Measurements from ENCODE around the gene TRIM33. TPM values are rescaled to one million over a fixed set of nuclear protein-coding genes. Genes with fewer than 3 reads are reported as not detected.

TRIM33 gene
- total and polyA plus RNA-seq, 2 of the 8 experiments (the other 6 are each of a cell fraction or from before 2014, with no cell fraction given): 17.1 to 52.3 TPM

- no peak overlapping the region for H3K4me2 ChIP-seq (ENCODE audit: insufficient read depth in 1 of 2, low read depth in 2 of 2, low read length in 2 of 2)
- H3K79me2 ChIP-seq (ENCODE audit: control insufficient read depth in 1 of 2, insufficient read depth in 2 of 2, low read length in 2 of 2): peaks cover 25 to 98% of the 10 kb centered on the region in 2 experiments
- H3K9me3 ChIP-seq (ENCODE audit: insufficient read depth in 2 of 2, low read depth in 1 of 2, low read length in 1 of 2): no peaks in the 10 kb centered on the region
- H3K18ac ChIP-seq (ENCODE audit: extremely low read depth, low read length): no peak overlapping the region
- DNase-seq (ENCODE audit: low read depth in 1 of 2, low spot score in 2 of 2): no peak
- no peak overlapping the region for H2AFZ ChIP-seq (ENCODE audit: low read length)
- no peak overlapping the region for H2BK15ac ChIP-seq (ENCODE audit: low read length)
- H4K8ac ChIP-seq (ENCODE audit: extremely low read depth, insufficient read depth, low read length): no peak overlapping the region
- H4K20me1 ChIP-seq (replicated peaks in 1 of 2; ENCODE audit: control insufficient read depth in 1 of 2, insufficient read depth in 2 of 2, low read length in 2 of 2): peaks cover 20 to 22% of the 10 kb centered on the region in 2 experiments
- no peak overlapping the region for H2BK120ac ChIP-seq (replicated peaks; ENCODE audit: low read depth, low read length)
- no peak overlapping the region for H4K91ac ChIP-seq (replicated peaks; ENCODE audit: insufficient read length, low read length)
- H3K23ac ChIP-seq (ENCODE audit: insufficient read length): no peak overlapping the region
- H3K9ac ChIP-seq (replicated peaks in 1 of 4; ENCODE audit: extremely low read depth in 1 of 4, low read depth in 3 of 4, low read length in 3 of 4): no peak overlapping the region
- POLR2A ChIA-PET (ENCODE audit: partially characterized antibody): no interaction called here
- H2BK5ac ChIP-seq (ENCODE audit: low read depth, low read length): no peak overlapping the region
- no peak overlapping the region for H3K4ac ChIP-seq (replicated peaks; ENCODE audit: insufficient read length, low read depth, low read length)
- no peak overlapping the region for H3K4me3 ChIP-seq (ENCODE audit: extremely low read depth in 1 of 4, insufficient read depth in 2 of 4, low read depth in 3 of 4, low read length in 4 of 4)
- H2BK12ac ChIP-seq (ENCODE audit: low read depth, low read length): no peak overlapping the region
- H2BK20ac ChIP-seq (ENCODE audit: low read length): no peak overlapping the region
- H2AK5ac ChIP-seq (ENCODE audit: low read depth, low read length): no peak overlapping the region
- H3K14ac ChIP-seq (ENCODE audit: insufficient read length): no peak overlapping the region
- no peak overlapping the region for H4K5ac ChIP-seq (ENCODE audit: insufficient read length, low read depth, low read length)
- peaks cover 6% of the 10 kb centered on the region for H3K79me1 ChIP-seq (ENCODE audit: low read depth, low read length)
- no peak for FAIRE-seq
- no peak overlapping the region for H3K27ac ChIP-seq (ENCODE audit: low read depth, low read length)
- H3K36me3 ChIP-seq (ENCODE audit: control insufficient read depth in 2 of 4, insufficient read depth in 4 of 4, low read length in 3 of 4): peaks cover 0 to 11% (median 4%) of the 10 kb centered on the region in 4 experiments; a peak in 5 of 8 replicates
- no peaks in the 10 kb centered on the region for H3K27me3 ChIP-seq (replicated peaks in 1 of 4; ENCODE audit: control insufficient read depth in 3 of 4, extremely low read depth in 1 of 4, insufficient read depth in 3 of 4, low read length in 3 of 4)
- H3K4me1 ChIP-seq (replicated peaks in 1 of 4; ENCODE audit: control insufficient read depth in 3 of 4, insufficient read depth in 4 of 4, low read length in 3 of 4): peaks cover 0 to 3% (median under 1%) of the 10 kb centered on the region in 4 experiments; a peak in 3 of 7 replicates
- WGBS, 2 experiments (ENCODE audit: extremely low coverage in 1 of 2, insufficient coverage in 1 of 2, insufficient read length in 1 of 2, insufficient replicate concordance in 2 of 2, low coverage in 1 of 2, low lambda C conversion rate in 2 of 2, missing lambda C conversion rate in 1 of 2): 97% methylated on average over 7 of the region's 7 CpGs; no CpG with 5 or more reads in 1 of the 2 experiments
- no peak overlapping the region for H3K56ac ChIP-seq (replicated peaks; ENCODE audit: insufficient read length, low read depth, low read length)
- H3K23me2 ChIP-seq (ENCODE audit: low read depth, low read length): peaks cover 2% of the 10 kb centered on the region; the same call in 1 of the 2 replicates
- CTCF ChIA-PET (ENCODE audit: partially characterized antibody): no interaction called here
- TF ChIP-seq RBBP5 (IDR thresholded peaks at IDR 0.05; ENCODE audit: borderline replicate concordance, low read depth, low read length): no peak
- TF ChIP-seq NRF1 (IDR thresholded peaks at IDR 0.05; ENCODE audit: low read depth, low read length): no peak
- no peak for TF ChIP-seq ZNF274 (IDR thresholded peaks at IDR 0.05; ENCODE audit: borderline replicate concordance, extremely low read depth, low read length)
- TF ChIP-seq JUN (IDR thresholded peaks at IDR 0.05; ENCODE audit: low read depth, low read length): no peak
- no peak for TF ChIP-seq SRF (IDR thresholded peaks at IDR 0.05; ENCODE audit: low read depth, low read length)
- no peak for TF ChIP-seq ATF3 (IDR thresholded peaks at IDR 0.05; ENCODE audit: insufficient read depth, low read depth, low read length)
- TF ChIP-seq POLR2A (IDR thresholded peaks at IDR 0.05; ENCODE audit: control extremely low read depth in 1 of 2, low read depth in 2 of 2, low read length in 2 of 2): no peak
- no peak for TF ChIP-seq GABPA (IDR thresholded peaks at IDR 0.05; ENCODE audit: borderline replicate concordance, insufficient read depth, low read length)
- no peak for TF ChIP-seq USF2 (IDR thresholded peaks at IDR 0.05; ENCODE audit: low read length)
- no peak for TF ChIP-seq CBX5 (IDR thresholded peaks at IDR 0.05; ENCODE audit: low read depth, low read length)
- TF ChIP-seq TAF1 (IDR thresholded peaks at IDR 0.05; ENCODE audit: low read depth, low read length): no peak
- no peak for TF ChIP-seq SIRT6 (IDR thresholded peaks at IDR 0.05; ENCODE audit: low read length)
- TF ChIP-seq EGR1 (IDR thresholded peaks at IDR 0.05; ENCODE audit: borderline replicate concordance, low read depth, low read length): no peak
- TF ChIP-seq TCF12 (IDR thresholded peaks at IDR 0.05; ENCODE audit: low read depth, low read length): no peak
Measured at GRCh38 chr1:114503916-114504422, 7.0 kb downstream of the TRIM33 start.
